SJSA1 (cell line): ENCODE data around the gene CRYAA. TPM values are rescaled to one million over a fixed set of nuclear protein-coding genes. Genes with fewer than 3 reads are reported as not detected.

Source experiments
- total RNA-seq: library from RNA; depleted of rRNA; stranded (reverse); fragments of >200 nt; shearing (Covaris generic); gene quantifications from 2 replicates; pipeline ENCODE4 v1.2.3, GENCODE V29; 2014; rRNA removed

The CRYAA gene
- total RNA-seq, 1 experiment from 2014 or later: not detected

Other genes starting within 250 kb of the CRYAA start
- not detected in 2 replicates for gene ERVH48-1, start 243.4 kb upstream of the CRYAA start, total RNA-seq
- gene PKNOX1, start 194.4 kb upstream of the CRYAA start, total RNA-seq: 8.8 and 37.7 TPM in 2 replicates
- 17.9 and 34.2 TPM in 2 replicates for gene CBS, start 93.2 kb upstream of the CRYAA start, total RNA-seq
- 43.3 and 43.9 TPM in 2 replicates for gene U2AF1, start 61.4 kb upstream of the CRYAA start, total RNA-seq